Measurements from ENCODE around the gene CLEC2D. TPM values are rescaled to one million over a fixed set of nuclear protein-coding genes. Genes with fewer than 3 reads are reported as not detected.
"Not testable (repeated sequence)": the region's sequence is repeated elsewhere in the genome, so short reads cannot be mapped to it uniquely, and the experiment has no call there.

Gene CLEC2D
- total and polyA plus RNA-seq, 8 donors = 8.9 to 41.7 (median 31.2) TPM

GRCh38 chr12:9661720-9662119, 7.8 kb upstream of the CLEC2D start:
- TF ChIP-seq, protein P1, sequence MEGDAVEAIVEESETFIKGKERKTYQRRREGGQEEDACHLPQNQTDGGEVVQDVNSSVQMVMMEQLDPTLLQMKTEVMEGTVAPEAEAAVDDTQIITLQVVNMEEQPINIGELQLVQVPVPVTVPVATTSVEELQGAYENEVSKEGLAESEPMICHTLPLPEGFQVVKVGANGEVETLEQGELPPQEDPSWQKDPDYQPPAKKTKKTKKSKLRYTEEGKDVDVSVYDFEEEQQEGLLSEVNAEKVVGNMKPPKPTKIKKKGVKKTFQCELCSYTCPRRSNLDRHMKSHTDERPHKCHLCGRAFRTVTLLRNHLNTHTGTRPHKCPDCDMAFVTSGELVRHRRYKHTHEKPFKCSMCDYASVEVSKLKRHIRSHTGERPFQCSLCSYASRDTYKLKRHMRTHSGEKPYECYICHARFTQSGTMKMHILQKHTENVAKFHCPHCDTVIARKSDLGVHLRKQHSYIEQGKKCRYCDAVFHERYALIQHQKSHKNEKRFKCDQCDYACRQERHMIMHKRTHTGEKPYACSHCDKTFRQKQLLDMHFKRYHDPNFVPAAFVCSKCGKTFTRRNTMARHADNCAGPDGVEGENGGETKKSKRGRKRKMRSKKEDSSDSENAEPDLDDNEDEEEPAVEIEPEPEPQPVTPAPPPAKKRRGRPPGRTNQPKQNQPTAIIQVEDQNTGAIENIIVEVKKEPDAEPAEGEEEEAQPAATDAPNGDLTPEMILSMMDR (IDR thresholded peaks at IDR 0.05) = no peak
- H3K27ac ChIP-seq = no peak overlapping the region
- intact Hi-C loops (cut with DNase I) = no loop called here
- peaks cover 0 to 5% of the 10 kb centered on the region in 2 donors for H3K4me1 ChIP-seq
- H3K27me3 ChIP-seq = no peaks in the 10 kb centered on the region
- no peak overlapping the region for H3K4me3 ChIP-seq
- ATAC-seq = no peak
- H3K9me3 ChIP-seq = no peaks in the 10 kb centered on the region
- H3K36me3 ChIP-seq = peaks cover 0 to 63% of the 10 kb centered on the region in 2 donors
- no peak for DNase-seq

DNA sequence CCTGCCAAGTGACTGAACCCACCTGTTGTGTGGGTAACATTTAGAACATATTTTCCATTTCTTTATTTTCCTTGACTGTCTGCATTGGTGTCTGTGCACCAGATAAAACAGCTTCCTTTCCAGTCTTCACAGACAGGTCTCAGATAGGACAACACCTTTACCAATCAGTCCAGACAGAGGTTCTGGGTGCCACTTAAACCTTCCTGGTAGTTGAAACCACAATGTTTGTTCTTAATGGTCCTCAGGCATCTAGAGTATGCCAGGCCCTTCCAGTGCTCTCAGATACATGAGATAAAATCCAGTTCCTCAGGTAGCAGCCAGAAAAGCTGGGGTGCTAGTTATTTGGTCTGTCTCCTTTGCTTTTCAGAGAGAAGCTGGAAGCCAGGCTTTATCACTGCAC, 7.0 kb upstream of the CLEC2D start:
- H3K27ac ChIP-seq = peak overlapping the region in 1 of 2 donors; percentile 26
- peaks cover 0 to 5% of the 10 kb centered on the region in 2 donors for H3K4me1 ChIP-seq
- no peak for DNase-seq
- ATAC-seq = peak; percentile 92
- intact Hi-C loops (cut with DNase I) = no loop called here
- no peaks in the 10 kb centered on the region for H3K9me3 ChIP-seq
- TF ChIP-seq, protein P1 (IDR thresholded peaks at IDR 0.05) = no peak
- no peaks in the 10 kb centered on the region for H3K27me3 ChIP-seq
- no peak overlapping the region for H3K4me3 ChIP-seq
- H3K36me3 ChIP-seq = peaks cover 0 to 55% of the 10 kb centered on the region in 2 donors

DNA sequence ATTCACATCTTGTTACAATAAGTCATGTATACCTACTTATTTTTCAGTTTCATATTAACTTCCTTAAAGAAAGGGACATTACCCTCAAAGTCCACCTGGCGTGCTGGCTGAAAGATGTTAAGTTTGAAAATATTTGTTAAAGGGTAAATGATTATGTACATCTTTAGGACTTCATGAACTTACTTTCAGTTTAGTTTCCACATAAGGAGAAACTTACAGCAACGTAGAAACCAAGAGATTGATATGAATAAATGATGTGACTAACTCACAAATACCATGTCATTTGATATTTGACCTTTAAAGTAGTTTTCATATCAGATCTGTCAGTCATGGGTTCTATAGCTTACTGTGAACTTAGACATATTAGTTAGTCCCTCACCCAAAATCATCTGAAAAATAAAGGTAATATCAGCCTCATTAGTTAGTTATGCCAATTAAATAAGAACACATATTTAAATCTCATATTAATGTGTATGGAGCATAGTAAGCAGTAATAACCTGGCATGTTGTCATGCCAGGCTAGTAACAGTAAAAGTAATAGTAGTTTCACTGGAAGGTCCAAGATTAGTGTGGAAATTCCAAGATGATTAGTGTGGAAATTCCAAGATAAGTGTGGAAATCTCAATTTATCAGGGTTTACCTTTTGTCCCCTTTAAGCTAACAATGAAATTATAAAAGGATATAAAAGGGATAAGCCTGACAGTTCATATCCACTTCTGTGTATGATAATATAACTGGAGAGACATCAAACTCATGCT, 1.9 kb upstream of the CLEC2D start:
- intact Hi-C loops (cut with DNase I) = no loop called here
- no peak overlapping the region for H3K4me3 ChIP-seq
- peaks cover 0 to 17% of the 10 kb centered on the region in 2 donors for H3K36me3 ChIP-seq
- no peaks in the 10 kb centered on the region for H3K27me3 ChIP-seq
- no peaks in the 10 kb centered on the region for H3K9me3 ChIP-seq
- TF ChIP-seq, protein P1 (IDR thresholded peaks at IDR 0.05) = no peak
- H3K4me1 ChIP-seq = peaks cover 0 to 3% of the 10 kb centered on the region in 2 donors
- DNase-seq (no peak), ATAC-seq (no peak)
- no peak overlapping the region for H3K27ac ChIP-seq

- Histone ChIP-seq H3K27ac (no peak overlapping the region), H3K9me3 (no peaks in the 10 kb centered on the region), H3K4me3 (no peak overlapping the region), H3K36me3 (peaks cover 0 to 13% of the 10 kb centered on the region in 2 donors), H3K27me3 (no peaks in the 10 kb centered on the region), H3K4me1 (peaks cover 4 to 5% of the 10 kb centered on the region in 2 donors)
- no peak for DNase-seq
- TF ChIP-seq, protein P1 (IDR thresholded peaks at IDR 0.05) = no peak
- intact Hi-C loops (cut with DNase I) = no loop called here
- ATAC-seq = no peak
Measured at GRCh38 chr12:9668161-9669018, 1.1 kb upstream of the CLEC2D start.

DNA sequence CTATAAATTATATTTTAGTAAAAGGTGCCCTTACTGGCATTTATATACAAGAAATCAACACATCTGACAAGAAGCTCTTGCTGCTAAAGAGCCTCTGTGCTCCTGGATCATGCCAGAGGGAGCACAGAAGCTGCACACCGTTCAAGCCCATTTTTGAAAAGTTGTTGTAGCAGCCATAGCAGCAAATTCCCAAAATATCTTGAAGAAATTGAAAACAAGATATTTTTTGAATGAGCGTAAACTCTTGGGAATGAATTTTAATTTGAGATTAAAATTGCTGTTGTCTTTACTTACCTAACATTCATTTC, 540 bp upstream of the CLEC2D start:
- peaks cover 0 to 9% of the 10 kb centered on the region in 2 donors for H3K36me3 ChIP-seq
- peaks cover 10 to 11% of the 10 kb centered on the region in 2 donors for H3K4me1 ChIP-seq
- H3K9me3 ChIP-seq = no peaks in the 10 kb centered on the region
- TF ChIP-seq, protein P1 (IDR thresholded peaks at IDR 0.05) = no peak
- intact Hi-C loops (cut with DNase I) = no loop called here
- ATAC-seq (no peak), DNase-seq (no peak)
- no peak overlapping the region for H3K4me3 ChIP-seq
- H3K27ac ChIP-seq = no peak overlapping the region
- H3K27me3 ChIP-seq = no peaks in the 10 kb centered on the region

- H3K9me3 ChIP-seq; H3K27ac ChIP-seq; H3K27me3 ChIP-seq; ATAC-seq; DNase-seq; H3K36me3 ChIP-seq; intact Hi-C loops (cut with DNase I); H3K4me3 ChIP-seq: not testable (repeated sequence)
- H3K4me1 ChIP-seq = peaks cover 13 to 15% of the 10 kb centered on the region in 2 donors
Measured at GRCh38 chr12:9672340-9672739, 2.8 kb downstream of the CLEC2D start.
